GM21367 (cell line): ENCODE results near the gene NECAB2.
"Not testable (repeated sequence)": the region's sequence is repeated elsewhere in the genome, so short reads cannot be mapped to it uniquely, and the experiment has no call there.

Source experiments
- ATAC-seq: cut with Tn5 transposase; IDR thresholded peaks from one replicate; pipeline ENCODE4 v1.9.1; 2021; ENCODE audit not compliant: unreplicated experiment

The NECAB2 gene

DNA sequence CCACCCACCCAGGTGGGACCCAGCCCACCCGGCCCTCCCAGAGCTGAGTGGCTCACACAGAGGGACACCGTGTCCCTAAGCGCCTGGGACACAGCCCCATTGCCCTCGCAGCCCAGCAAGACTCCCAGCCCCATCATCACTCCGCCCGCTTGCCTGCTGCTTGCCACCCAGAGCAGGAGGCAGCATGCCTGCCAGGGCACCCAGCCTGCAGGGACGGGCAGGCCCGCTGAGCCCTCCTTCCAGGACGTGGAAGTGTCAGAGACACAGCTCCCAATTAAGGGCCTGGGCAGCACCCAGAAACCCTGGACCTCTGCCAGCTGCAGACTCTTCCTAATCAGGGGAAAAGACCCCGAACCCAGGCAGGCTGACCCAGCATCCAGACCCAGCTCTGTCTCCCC, 32.2 kb upstream of the NECAB2 start:
- ATAC-seq, result no peak

DNA sequence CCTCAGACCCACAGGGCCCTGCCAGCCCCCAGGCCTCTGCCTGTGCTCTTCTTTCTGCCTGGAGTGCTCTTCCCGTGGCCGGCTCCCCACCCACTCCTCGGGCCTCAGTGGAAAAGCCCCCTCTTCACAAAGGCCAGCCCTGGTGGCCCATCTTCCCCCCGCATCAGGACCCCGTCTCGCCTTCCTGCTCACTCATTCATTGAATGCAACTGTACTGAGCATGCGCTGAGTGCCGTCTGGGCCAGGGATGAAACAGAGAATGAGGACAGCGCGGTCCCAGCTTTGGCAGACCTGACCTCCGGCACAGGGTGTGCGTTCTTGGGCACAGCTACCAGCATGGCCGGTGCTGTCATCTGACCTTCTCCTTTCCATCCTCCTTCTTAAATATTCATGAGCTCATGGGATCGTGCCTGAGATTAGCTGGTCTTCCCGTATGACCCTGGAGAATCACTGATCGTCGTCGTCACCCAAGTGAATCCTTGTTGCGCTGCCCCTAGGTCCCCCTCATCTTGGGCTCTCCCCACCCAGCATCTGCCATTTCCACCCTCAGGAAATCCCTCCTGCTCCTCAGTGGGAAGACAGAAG, 31.4 kb upstream of the NECAB2 start:
- ATAC-seq, result no peak

- ATAC-seq, result no peak
Measured at GRCh38 chr16:83937267-83937666, 30.8 kb upstream of the NECAB2 start.

GRCh38 chr16:83937922-83938885, 29.8 kb upstream of the NECAB2 start:
- ATAC-seq, result no peak

GRCh38 chr16:83939266-83939855, 28.7 kb upstream of the NECAB2 start:
- no peak for ATAC-seq

DNA sequence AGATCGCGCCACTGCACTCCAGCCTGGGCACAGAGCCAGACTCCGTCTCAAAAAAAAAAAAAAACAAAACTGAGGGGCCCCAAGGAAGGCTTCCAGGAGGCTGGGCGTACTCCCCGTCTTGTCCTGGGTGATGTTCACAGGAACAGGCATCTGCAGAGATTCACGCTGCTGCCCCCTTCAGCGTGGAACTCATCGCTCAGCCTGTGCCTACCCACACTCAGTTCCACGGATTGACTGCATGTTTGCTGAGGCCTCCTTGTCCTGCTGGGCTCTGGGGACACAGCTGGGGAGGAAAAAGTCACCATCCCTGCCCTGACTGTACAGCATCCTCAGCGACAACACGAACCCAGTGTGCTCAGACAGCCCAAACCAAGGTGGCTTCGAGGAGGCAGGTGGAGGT, 27.9 kb upstream of the NECAB2 start:
- ATAC-seq, result no peak

DNA sequence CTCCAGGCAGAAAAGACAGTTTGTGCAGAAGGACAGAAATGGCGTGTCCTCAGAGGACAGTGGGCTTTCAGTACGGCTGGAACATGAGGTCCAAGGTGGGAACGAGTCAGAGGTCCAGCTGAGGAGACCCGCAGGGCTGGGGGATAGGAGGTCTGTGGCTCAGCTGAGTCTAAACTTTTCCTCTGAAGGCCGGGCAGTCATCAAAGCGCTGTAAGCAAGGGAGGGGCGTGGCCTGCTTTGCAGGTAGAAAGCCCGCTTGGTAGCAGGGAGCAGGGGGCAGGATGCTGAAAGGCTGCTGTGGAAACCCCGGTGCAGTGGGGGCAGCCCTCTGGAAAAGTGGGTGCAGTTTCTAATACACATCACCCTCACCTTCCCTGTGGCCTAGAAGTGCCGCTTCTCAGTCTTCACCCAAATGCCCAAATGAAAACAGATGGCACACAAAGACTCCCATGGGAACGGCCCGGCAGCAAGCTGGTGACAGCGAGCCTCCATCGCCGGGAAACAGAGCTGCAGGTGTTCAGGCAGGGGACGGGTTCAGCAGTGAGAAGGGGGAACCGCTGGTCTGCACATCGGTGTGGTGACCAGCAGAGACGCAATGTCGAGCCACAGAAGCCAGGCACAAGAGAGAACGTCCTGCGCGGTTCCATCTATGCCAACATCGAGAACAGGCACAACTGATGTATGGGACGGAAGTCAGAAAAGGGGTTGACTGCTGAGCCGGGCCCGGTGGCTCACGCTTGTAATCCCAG, 27.2 kb upstream of the NECAB2 start:
- no peak for ATAC-seq

DNA sequence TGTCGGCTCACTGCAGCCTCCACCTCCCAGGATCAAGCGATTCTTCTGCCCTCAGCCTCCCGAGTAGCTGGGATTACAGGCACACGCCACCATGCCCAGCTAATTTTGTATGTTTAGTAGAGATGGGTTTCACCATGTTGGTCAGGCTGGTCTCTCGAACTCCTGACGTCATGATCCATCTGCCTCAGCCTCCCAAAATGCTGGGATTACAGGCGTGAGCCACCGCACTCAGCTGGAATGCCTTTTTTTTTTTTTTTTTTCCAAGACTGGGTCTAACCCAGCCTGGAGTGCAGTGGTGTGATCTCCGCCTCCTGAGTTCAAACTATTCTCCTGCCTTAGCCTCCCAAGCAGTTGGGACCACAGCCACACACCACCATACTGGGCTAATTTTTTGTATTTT, 26.5 kb upstream of the NECAB2 start:
- not testable (repeated sequence) for ATAC-seq

DNA sequence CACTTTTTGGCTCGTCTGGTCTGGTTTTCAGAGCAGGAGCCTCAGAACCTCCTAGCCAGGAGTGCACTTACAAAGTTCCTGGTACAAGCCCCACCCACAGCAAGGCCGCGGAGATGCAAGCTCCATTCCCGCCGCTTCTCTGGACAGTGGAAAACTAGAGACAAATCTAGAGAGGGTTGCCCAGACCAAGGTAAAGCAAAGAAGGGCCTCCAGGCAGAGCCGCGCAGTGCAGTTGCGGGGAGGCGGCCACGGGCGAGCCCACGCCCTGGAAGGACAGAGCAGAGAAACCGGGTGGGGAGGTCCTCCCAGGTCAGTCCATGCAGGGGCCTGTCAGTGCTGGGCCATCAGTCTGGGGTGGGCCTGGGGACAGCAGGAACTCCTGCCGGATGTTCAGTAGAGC, 26.0 kb upstream of the NECAB2 start:
- ATAC-seq, result no peak

- ATAC-seq, result no peak
Measured at GRCh38 chr16:83942815-83943515, 25.1 kb upstream of the NECAB2 start.

- no peak for ATAC-seq
Measured at GRCh38 chr16:83943516-83944050, 24.5 kb upstream of the NECAB2 start.

GRCh38 chr16:83945587-83945986, 22.5 kb upstream of the NECAB2 start:
- no peak for ATAC-seq

GRCh38 chr16:83946154-83946780, 21.8 kb upstream of the NECAB2 start:
- no peak for ATAC-seq

GRCh38 chr16:83946781-83947566, 21.1 kb upstream of the NECAB2 start:
- ATAC-seq, result no peak

GRCh38 chr16:83947642-83948234, 20.3 kb upstream of the NECAB2 start:
- no peak for ATAC-seq

GRCh38 chr16:83948914-83949723, 18.9 kb upstream of the NECAB2 start:
- ATAC-seq, result no peak

- ATAC-seq, result no peak
Measured at GRCh38 chr16:83949724-83950001, 18.4 kb upstream of the NECAB2 start.

DNA sequence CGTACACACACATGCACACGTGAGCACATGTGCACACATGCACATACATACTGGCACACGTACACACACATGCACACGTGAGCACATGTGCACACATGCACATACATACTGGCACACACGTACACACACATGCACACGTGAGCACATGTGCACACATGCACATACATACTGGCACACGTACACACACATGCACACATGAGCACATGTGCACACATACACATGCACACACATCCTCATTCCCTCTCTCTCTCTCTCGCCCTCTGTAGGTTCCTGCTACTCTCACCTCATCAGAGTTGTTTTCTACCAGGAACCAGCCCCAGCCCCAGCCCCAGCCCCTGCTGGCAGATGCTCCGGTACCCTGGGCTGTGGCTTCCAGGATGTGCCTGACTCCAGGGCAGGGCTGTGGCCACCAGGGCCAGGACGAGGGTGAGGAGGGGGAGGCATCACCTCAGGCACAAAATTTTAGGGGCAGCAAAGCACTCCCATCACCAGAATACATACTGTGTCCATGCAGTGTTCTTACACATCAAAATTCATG, 17.1 kb upstream of the NECAB2 start:
- not testable (repeated sequence) for ATAC-seq
